Measurements from ENCODE around the gene PATZ1.
A peak's percentile ranks its signal among the peaks of the same experiment; 100 is the strongest.

The PATZ1 gene

GRCh38 chr22:31305194-31305593 lies 41.0 kb downstream of the PATZ1 start:
- no peak for DNase-seq

- no peak for DNase-seq
Measured at GRCh38 chr22:31302537-31302936, 43.6 kb downstream of the PATZ1 start.

DNA sequence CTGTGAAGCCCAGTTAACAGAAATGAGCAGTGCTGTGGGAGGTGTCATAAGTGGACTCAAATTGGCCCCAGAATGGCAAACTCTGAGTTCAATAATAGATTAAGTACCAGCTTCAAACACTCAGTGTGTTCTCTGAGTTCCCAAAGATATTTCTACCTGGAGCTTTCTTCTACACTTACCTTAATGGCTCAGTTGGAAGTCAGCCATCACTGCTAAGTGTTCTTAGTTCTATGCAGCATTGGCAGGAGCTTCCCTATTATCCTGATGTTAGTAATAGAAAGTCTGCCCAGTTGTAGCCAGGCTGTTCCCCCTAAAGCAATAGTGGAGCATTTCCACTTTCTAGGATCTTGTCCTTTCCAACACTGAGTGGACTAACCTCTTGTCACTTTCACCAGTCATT lies 44.1 kb downstream of the PATZ1 start:
- DNase-seq, result no peak

- no peak for DNase-seq
Measured at GRCh38 chr22:31300896-31301295, 45.2 kb downstream of the PATZ1 start.

DNA sequence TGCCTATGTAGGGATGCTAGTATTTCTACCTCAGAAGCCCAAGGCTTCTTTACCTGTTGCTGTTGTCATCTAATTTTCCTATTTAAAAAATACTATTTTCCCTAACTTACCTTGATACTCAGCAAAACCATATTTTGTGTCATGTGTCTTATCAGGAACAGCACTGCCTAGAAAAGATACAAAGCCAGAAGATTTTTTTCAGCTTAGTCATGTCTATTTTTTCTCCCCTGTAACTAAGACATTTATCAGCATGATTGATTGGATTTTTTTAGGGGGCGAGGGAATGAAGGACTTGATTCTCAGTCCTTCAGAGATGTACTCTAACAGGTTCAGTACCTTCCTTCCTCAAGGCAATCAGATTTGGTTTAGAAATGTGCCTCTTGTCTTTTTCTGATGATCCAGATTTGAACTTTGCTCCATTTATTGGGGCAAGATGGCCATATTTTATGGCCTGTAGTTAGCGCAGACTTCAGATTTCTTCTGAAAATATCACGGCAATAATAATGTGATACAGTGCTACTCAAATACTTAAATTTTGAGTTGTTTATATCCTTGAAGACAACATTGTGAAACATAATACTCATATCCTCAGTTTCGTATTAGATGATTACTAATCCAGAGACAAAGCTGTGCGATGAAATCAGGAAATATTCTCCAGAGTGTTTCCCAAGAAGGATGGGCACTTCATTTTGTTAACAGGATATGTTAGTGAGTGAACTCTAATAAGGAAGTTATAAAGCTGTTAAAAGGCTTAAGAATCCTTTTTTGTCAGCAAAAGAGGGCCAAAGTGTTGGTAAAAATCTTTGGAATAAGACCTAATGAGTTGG lies 50.1 kb downstream of the PATZ1 start:
- DNase-seq, result no peak

- DNase-seq, result no peak
Measured at GRCh38 chr22:31295360-31295759, 50.8 kb downstream of the PATZ1 start.

DNA sequence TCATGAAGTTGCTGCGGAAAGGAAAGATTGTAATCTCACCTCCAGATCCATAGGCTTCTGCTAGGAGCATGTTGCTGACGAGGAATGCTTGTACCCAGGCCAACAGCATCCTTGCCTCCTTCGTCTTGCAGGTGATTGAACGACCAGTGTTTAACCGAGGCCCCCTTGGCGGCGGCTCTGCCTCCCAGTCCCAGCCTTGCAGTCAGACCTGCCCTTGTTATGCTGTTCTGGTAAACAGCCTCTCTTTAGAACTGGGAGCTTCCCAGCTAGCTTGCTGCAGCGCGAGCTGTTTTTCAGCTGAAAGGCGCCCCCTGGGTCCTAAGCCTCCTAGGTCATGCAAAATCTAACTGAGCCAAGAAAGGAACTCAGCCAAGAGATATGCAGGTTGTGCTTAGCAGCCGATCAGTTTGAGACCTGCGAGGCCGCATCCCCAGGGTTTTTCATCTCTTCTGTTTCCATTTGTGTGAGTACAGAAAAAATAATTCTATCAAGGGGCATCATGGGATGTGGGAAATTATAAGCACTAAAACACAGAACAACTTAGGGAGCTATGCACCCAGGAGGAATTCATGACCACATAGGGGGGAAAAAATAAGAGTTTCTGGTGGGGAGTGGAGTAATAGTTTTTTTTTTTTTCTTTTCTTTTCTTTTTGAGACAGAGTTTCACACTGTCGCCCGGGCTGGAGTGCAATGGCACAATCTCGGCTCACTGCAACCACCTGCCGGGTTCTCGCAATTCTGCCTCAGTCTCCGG lies 53.7 kb downstream of the PATZ1 start, which contains the start of gene PIK3IP1:
Gene PIK3IP1 (minus strand): TSS at position 253 of the 754 bp plus-strand sequence. CDS start 144 bp downstream, at position 109.
- peak; percentile 66 to 88 (median 76) for DNase-seq

- no peak for DNase-seq
Measured at GRCh38 chr22:31291481-31292235, 54.5 kb downstream of the PATZ1 start.

DNA sequence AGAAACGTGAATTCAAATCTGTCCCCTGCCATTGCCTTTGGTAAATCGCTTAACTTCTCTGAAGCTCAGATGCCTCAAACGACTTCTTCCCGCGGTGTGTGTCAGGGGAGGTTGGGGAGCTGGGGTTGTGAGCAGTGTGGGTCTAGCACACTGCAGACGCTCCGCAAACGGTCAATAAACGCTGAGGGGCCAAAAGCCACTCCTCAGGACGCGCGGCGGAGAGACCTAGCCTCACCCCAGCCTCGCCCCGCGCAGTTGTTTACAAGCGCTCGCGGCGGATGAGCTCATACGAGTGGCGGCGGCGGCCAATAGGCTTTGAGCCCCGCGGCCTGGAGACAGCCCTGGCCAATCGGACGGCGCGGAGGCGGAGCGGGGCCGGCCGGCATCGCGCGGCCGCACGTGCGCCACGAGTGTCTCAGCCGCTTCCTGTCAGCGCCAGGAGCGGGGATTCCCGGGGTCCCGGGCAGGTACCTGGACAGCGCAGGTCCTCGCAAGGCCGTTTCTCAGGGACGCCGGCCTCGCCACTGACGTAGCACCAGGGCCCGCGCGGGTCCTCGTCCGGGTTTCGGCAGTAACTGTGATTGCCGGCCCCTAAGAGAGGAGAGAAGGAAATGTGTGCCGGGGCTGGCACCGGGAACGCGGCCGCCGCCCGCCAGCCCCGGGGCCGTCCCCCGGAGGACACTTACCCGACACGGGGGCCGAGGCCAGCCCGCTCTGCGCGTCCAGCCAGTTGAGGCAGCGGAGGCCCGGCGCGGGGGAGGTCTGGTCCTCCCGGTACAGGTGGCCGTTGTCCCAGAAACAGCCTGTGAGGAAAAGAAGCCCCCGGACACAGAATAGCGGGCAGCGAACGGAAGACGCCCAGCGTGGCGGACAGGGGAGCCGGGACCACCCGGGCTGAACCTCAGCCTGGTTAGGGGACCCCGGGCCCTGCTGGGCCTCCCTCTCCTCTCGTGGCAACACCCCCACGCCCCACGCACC lies 55.4 kb downstream of the PATZ1 start:
- DNase-seq, result peak; percentile 92 to 97 (median 93)

- DNase-seq, result no peak
Measured at GRCh38 chr22:31289344-31289743, 56.8 kb downstream of the PATZ1 start.

GRCh38 chr22:31288496-31289240 lies 57.5 kb downstream of the PATZ1 start:
- no peak for DNase-seq

DNA sequence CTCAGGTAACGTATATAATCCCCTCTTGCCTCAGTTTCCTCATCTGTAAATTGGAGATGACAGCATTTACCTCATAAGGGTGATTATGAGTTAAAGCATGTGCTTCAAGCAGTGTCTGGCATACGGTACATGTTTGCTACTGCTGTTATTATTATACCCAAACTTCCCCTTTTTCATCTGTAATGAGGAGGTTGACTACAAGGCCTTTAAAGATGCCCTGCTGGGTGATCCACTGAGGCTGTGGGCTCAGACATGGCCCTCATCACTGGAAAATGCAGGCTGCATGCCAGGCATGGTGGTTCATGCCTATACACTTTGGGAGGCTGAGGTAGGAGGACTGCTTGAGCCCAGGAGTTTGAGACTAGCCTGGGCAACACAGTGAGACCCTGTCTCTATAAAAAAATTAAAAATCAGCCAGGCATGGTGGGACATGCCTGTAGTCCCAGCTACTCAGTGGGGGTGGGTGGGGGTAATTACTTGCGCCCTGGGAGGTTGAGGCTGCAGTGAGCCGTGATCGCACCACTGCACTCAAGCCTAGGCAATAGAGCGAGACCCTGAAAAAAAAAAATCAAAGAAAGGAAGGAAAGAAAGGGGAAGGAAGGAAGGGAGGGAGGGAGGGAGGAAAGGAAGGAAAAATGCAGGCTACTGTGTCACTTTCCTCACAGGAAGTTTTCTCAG lies 58.2 kb downstream of the PATZ1 start:
- DNase-seq, result no peak

GRCh38 chr22:31286360-31287255 lies 59.5 kb downstream of the PATZ1 start:
- DNase-seq, result peak in 4 of 5 donors; percentile 42 to 86 (median 61)

DNA sequence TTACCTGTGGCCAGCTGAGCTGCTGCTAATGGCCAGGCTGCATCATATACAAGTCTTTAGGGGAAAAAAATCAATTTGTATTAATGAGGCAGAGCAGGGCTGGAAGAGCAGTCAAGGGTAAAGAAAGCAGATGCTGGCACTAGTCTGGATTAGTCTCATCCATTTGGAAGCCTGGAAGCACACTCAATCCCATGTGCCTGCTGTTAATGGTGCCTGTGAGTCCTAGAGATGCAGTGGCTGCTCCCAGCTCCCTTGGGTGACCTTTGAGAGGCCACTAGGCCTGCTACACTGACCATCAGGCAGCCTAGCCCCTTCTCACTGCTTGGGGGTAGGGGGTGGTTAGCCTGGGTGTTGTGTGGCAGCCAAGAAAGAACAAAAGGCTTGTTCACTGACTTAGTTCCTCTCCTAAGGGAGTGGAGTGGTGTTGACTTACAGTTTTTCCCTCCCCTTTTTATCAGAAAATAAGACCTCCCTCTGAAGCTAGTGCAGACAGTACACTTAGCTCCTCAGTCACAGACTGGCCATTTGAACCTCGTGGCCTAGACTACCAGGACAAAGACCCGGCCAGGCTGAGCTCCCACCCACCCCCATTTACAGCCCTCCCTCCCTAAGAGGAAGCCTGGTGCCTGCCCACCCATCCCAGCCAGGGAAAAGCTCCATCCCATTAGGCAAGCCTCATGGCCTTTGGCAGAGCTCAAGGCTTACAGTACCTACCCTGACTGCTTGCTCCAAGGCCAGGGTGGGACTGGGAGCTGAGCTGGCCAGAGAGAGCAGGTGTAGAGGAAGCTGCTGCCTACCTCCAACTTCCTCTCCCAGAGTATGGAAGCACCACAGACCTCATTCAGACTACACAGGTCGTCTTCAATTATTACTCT lies 61.6 kb downstream of the PATZ1 start:
- DNase-seq, result no peak

DNA sequence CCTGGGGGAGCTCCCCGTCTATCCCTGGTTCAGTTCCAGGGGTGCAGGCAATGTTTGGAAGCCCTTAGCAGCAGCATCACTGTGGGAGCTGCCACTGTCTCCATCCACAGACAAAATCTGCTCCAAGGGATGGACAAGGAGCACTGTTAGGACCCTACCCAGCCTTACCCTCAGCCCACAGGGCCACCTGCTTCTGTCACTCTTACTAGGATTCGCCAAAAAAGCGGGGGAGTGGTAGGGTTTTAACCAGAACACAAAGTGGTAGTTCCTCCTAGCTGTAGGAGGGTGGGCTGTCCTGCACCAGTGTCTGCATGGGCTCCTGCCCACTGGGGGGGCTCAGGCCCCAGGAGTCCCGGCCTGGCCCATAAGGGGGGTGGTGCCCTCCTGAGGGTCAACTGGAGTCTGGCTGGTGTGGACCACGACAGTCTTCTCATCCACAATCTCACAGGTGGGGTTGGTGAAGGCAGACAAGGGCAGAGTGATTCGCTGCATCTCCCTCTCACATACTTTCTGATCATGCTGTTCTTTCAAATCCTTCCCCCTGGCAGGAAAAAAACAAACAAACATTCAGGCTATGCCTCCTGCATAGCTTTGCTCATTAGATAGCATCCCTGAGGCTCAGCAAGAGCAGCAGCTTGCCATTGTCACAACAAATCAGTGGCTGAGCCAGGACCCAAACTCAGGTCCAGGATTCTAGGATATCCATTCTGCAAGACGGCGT lies 63.2 kb downstream of the PATZ1 start:
- no peak for DNase-seq

DNA sequence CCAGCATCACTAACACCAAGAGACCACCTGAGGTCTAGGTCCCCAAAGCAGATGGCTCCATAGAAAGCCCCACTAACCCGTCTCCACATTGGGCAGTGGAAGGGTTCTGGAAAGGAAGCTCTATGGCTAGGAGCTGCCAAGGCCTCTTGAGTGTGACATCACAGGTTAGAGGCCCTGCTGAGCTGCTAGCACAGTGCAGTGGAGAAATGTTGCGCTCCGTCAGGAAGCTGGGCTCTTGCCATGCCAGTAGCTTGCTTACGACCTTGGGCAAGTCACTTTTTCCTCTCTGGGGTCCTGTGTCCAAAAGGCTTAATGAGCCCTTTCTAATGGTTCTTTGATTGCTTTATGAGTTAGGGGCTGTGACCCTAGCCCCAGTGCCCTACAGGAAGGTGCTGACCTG lies 64.4 kb downstream of the PATZ1 start:
- no peak for DNase-seq

GRCh38 chr22:31279821-31280505 lies 66.2 kb downstream of the PATZ1 start:
- DNase-seq, result no peak
